Vagina (tissue), 2 donors: ENCODE data around the gene TRIO.

ENCODE experiments used
- POLR2A ChIP-seq, 2 donors: fragments of 450-650 bp; IDR thresholded peaks; one replicate each; pipeline ENCODE4 v1.6.1; 2017; ENCODE audit warnings: antibody characterized with exemption in 2 of 2, mild to moderate bottlenecking in 2 of 2, moderate library complexity in 2 of 2
- POLR2AphosphoS5 ChIP-seq, 2 donors: sonication (generic); formaldehyde crosslinking; IDR thresholded peaks; one replicate each; pipeline ENCODE4 v1.9.0; 2017; ENCODE audit warnings: antibody characterized with exemption in 2 of 2, mild to moderate bottlenecking in 2 of 2, low read depth in 1 of 2; ENCODE audit not compliant: insufficient read depth in 1 of 2
- TF ChIP-seq, protein P1 (sequence below), 3 experiments: fragments of 450-650 bp in 2 of 3; fragments of 200-600 bp in 1 of 3; sonication (generic) in 1 of 3; IDR thresholded peaks; one replicate each; pipeline ENCODE4 v1.5.1; 2017 to 2019; ENCODE audit warnings: antibody characterized with exemption in 3 of 3, mild to moderate bottlenecking in 2 of 3, moderate library complexity in 2 of 3

DNA sequence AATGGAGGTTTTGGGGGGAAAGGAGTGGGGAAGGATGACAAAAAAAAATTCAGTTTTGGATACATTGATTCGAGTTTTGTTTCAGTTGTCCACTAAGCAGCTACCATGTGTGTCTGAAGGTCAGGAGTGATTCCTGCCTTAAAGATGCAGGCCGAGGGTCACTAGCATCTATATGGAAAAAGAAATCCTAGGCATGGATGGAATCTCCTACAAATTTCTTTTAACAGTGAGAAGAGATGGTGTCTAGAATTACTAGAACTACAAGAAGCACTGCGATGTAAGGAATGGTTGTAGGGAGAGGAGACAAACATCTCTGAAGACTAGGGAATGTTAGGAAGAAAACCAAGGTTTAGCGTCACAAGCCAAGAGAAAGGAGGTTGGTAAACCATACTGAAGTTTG is 19.6 kb upstream of the TRIO start:
- no peak for TF ChIP-seq POLR2A (IDR thresholded peaks at IDR 0.05)
- no peak for TF ChIP-seq POLR2AphosphoS5 (IDR thresholded peaks at IDR 0.05; ENCODE audit: insufficient read depth in 1 of 2, low read depth in 1 of 2)
- TF ChIP-seq, protein P1, sequence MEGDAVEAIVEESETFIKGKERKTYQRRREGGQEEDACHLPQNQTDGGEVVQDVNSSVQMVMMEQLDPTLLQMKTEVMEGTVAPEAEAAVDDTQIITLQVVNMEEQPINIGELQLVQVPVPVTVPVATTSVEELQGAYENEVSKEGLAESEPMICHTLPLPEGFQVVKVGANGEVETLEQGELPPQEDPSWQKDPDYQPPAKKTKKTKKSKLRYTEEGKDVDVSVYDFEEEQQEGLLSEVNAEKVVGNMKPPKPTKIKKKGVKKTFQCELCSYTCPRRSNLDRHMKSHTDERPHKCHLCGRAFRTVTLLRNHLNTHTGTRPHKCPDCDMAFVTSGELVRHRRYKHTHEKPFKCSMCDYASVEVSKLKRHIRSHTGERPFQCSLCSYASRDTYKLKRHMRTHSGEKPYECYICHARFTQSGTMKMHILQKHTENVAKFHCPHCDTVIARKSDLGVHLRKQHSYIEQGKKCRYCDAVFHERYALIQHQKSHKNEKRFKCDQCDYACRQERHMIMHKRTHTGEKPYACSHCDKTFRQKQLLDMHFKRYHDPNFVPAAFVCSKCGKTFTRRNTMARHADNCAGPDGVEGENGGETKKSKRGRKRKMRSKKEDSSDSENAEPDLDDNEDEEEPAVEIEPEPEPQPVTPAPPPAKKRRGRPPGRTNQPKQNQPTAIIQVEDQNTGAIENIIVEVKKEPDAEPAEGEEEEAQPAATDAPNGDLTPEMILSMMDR (IDR thresholded peaks at IDR 0.05): no peak
